ENCODE measurements around the gene SLC13A1. TPM values are rescaled to one million over a fixed set of nuclear protein-coding genes. Genes with fewer than 3 reads are reported as not detected.

SLC13A1 gene
- polyA plus RNA-seq, 3 donors = not detected

DNA sequence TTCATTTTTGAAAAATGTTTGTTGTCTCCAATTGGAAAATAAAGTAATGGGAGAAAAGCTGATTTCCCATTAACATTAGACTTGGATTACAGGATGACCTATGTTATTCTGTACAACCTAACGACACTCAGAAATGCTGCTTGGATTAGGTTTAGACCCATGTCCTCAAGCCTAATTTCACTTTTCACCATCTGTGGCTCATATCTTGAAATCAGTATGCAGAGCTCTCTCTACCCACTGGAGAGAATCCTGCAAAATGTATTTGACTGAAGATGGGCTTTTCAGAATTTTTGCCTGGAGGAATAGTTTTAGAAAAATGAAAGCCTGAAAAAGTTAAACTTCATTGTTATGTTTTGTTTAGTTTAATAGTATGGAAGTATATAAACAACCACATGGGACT, 63.8 kb downstream of the SLC13A1 start:
- H3K27me3 ChIP-seq (ENCODE audit: control insufficient read depth in 2 of 2, insufficient read depth in 2 of 2, low read length in 2 of 2) = no peaks in the 10 kb centered on the region
- H3K9ac ChIP-seq (ENCODE audit: insufficient read depth, low read length, poor library complexity, severe bottlenecking) = no peak overlapping the region
- no peak for DNase-seq
- H4K20me1 ChIP-seq (ENCODE audit: insufficient read depth, low read length) = no peaks in the 10 kb centered on the region
- no peak overlapping the region for H3K4me3 Mint-ChIP-seq
- no peak overlapping the region for H3K4me2 ChIP-seq (replicated peaks; ENCODE audit: extremely low read depth, low read length, poor library complexity, severe bottlenecking)
- TF ChIP-seq, protein P1, sequence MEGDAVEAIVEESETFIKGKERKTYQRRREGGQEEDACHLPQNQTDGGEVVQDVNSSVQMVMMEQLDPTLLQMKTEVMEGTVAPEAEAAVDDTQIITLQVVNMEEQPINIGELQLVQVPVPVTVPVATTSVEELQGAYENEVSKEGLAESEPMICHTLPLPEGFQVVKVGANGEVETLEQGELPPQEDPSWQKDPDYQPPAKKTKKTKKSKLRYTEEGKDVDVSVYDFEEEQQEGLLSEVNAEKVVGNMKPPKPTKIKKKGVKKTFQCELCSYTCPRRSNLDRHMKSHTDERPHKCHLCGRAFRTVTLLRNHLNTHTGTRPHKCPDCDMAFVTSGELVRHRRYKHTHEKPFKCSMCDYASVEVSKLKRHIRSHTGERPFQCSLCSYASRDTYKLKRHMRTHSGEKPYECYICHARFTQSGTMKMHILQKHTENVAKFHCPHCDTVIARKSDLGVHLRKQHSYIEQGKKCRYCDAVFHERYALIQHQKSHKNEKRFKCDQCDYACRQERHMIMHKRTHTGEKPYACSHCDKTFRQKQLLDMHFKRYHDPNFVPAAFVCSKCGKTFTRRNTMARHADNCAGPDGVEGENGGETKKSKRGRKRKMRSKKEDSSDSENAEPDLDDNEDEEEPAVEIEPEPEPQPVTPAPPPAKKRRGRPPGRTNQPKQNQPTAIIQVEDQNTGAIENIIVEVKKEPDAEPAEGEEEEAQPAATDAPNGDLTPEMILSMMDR (IDR thresholded peaks at IDR 0.05) = no peak
- H3K9me3 Mint-ChIP-seq = peaks cover 0 to 2% (median 0%) of the 10 kb centered on the region in 7 donors
- H3K4me3 ChIP-seq (replicated peaks in 1 of 3; ENCODE audit: low read depth in 2 of 3, low read length in 3 of 3) = no peak overlapping the region
- no peaks in the 10 kb centered on the region for H3K4me1 ChIP-seq (ENCODE audit: control insufficient read depth in 1 of 2, insufficient read depth in 2 of 2, low read length in 2 of 2)
- H2AFZ ChIP-seq (ENCODE audit: insufficient read depth, low read depth, low read length, poor library complexity, severe bottlenecking) = no peak overlapping the region
- H3K9me3 ChIP-seq (replicated peaks in 1 of 2; ENCODE audit: control insufficient read depth in 1 of 2, insufficient read depth in 1 of 2, low read length in 2 of 2) = no peaks in the 10 kb centered on the region
- no peaks in the 10 kb centered on the region for H3K36me3 Mint-ChIP-seq
- H3K79me2 ChIP-seq (ENCODE audit: insufficient read depth, low read length) = no peaks in the 10 kb centered on the region
- H3K4me1 Mint-ChIP-seq = no peaks in the 10 kb centered on the region
- H3K27ac ChIP-seq (ENCODE audit: low read depth in 1 of 2, low read length in 2 of 2) = no peak overlapping the region
- peaks cover 0 to 2% (median 0%) of the 10 kb centered on the region in 3 donors for H3K27me3 Mint-ChIP-seq (ENCODE audit: low read depth in 3 of 3)
- no CpG with 5 or more reads among the region's 1 CpG for WGBS (ENCODE audit: insufficient coverage)
- no peaks in the 10 kb centered on the region for H3K36me3 ChIP-seq (replicated peaks in 1 of 2; ENCODE audit: control insufficient read depth in 1 of 2, insufficient read depth in 2 of 2, low read length in 2 of 2)
- intact Hi-C loops (cut with micrococcal nuclease) = no loop called here
- no peak overlapping the region for H3K27ac Mint-ChIP-seq

GRCh38 chr7:123133924-123134323, 65.8 kb downstream of the SLC13A1 start:
- no peaks in the 10 kb centered on the region for H4K20me1 ChIP-seq (ENCODE audit: insufficient read depth, low read length)
- TF ChIP-seq, protein P1 (IDR thresholded peaks at IDR 0.05) = no peak

More at GRCh38 chr7:123133924-123134323, 65.8 kb downstream of the SLC13A1 start:
- H3K36me3 ChIP-seq (replicated peaks in 1 of 2; ENCODE audit: control insufficient read depth in 1 of 2, insufficient read depth in 2 of 2, low read length in 2 of 2) = no peaks in the 10 kb centered on the region
- 100% methylated on average over 1 of the region's 5 CpGs for WGBS (ENCODE audit: insufficient coverage)
- H3K79me2 ChIP-seq (ENCODE audit: insufficient read depth, low read length) = no peaks in the 10 kb centered on the region
- no peak overlapping the region for H3K4me2 ChIP-seq (replicated peaks; ENCODE audit: extremely low read depth, low read length, poor library complexity, severe bottlenecking)
- H3K9me3 ChIP-seq (replicated peaks in 1 of 2; ENCODE audit: control insufficient read depth in 1 of 2, insufficient read depth in 1 of 2, low read length in 2 of 2) = no peaks in the 10 kb centered on the region
- Mint-ChIP-seq H3K4me3 (no peak overlapping the region), H3K27me3 (ENCODE audit: low read depth in 3 of 3) (no peaks in the 10 kb centered on the region), H3K36me3 (no peaks in the 10 kb centered on the region), H3K27ac (no peak overlapping the region), H3K9me3 (peaks cover 0 to 2% (median 0%) of the 10 kb centered on the region in 7 donors), H3K4me1 (no peaks in the 10 kb centered on the region)
- no peaks in the 10 kb centered on the region for H3K27me3 ChIP-seq (ENCODE audit: control insufficient read depth in 2 of 2, insufficient read depth in 2 of 2, low read length in 2 of 2)
- no peak overlapping the region for H3K27ac ChIP-seq (ENCODE audit: low read depth in 1 of 2, low read length in 2 of 2)
- no peak overlapping the region for H3K9ac ChIP-seq (ENCODE audit: insufficient read depth, low read length, poor library complexity, severe bottlenecking)
- no peak overlapping the region for H2AFZ ChIP-seq (ENCODE audit: insufficient read depth, low read depth, low read length, poor library complexity, severe bottlenecking)
- no peak overlapping the region for H3K4me3 ChIP-seq (replicated peaks in 1 of 3; ENCODE audit: low read depth in 2 of 3, low read length in 3 of 3)
- H3K4me1 ChIP-seq (ENCODE audit: control insufficient read depth in 1 of 2, insufficient read depth in 2 of 2, low read length in 2 of 2) = no peaks in the 10 kb centered on the region
- intact Hi-C loops (cut with micrococcal nuclease) = no loop called here
- no peak for DNase-seq

All from CD14-positive monocyte (primary cell).